HepG2 (cell line): ENCODE results near the gene PRR19. TPM values are rescaled to one million over a fixed set of nuclear protein-coding genes. Genes with fewer than 3 reads are reported as not detected.

ENCODE experiments used
- MTF2 ChIP-seq: sonication (generic); formaldehyde crosslinking; IDR thresholded peaks from 2 replicates; pipeline ENCODE4 v1.5.0; 2020; ENCODE audit warnings: missing genetic modification reagents, borderline replicate concordance
- MYC ChIP-seq: sonication (generic); formaldehyde crosslinking; IDR thresholded peaks from 2 replicates; pipeline ENCODE4 v1.9.0; 2021; ENCODE audit warnings: missing genetic modification reagents, borderline replicate concordance
- NFYC ChIP-seq: IDR thresholded peaks from 2 replicates; pipeline ENCODE4 v1.6.1; 2016; ENCODE audit warnings: missing genetic modification reagents, missing compliant biosample characterization
- RAD51 ChIP-seq: fragments of 450-650 bp; IDR thresholded peaks from 2 replicates; pipeline ENCODE4 v1.6.1; 2016; ENCODE audit warnings: borderline replicate concordance
- SP5 ChIP-seq: IDR thresholded peaks from 2 replicates; pipeline ENCODE4 v1.6.1; 2016; ENCODE audit warnings: low read depth, borderline replicate concordance
- TBX2 ChIP-seq: sonication (generic); formaldehyde crosslinking; IDR thresholded peaks from 2 replicates; pipeline ENCODE4 v1.5.0; 2020; ENCODE audit warnings: missing genetic modification reagents, mild to moderate bottlenecking, borderline replicate concordance
- TSC22D2 ChIP-seq: sonication (generic); formaldehyde crosslinking; IDR thresholded peaks from 2 replicates; pipeline ENCODE4 v1.5.1; 2020; ENCODE audit warnings: missing genetic modification reagents, mild to moderate bottlenecking, borderline replicate concordance
- ZFP1 ChIP-seq: IDR thresholded peaks from 2 replicates; pipeline ENCODE4 v1.6.1; 2016
- ZNF138 ChIP-seq: sonication (generic); formaldehyde crosslinking; IDR thresholded peaks from 2 replicates; pipeline ENCODE4 v1.5.0; 2020; ENCODE audit warnings: mild to moderate bottlenecking, low read depth, missing genetic modification reagents
- ZNF354B ChIP-seq: sonication (generic); formaldehyde crosslinking; IDR thresholded peaks from 2 replicates; pipeline ENCODE4 v1.8.0; 2022; ENCODE audit warnings: mild to moderate bottlenecking, missing genetic modification reagents
- ZNF382 ChIP-seq: sonication (generic); formaldehyde crosslinking; IDR thresholded peaks from 2 replicates; pipeline ENCODE4 v1.5.0; 2020; ENCODE audit warnings: missing genetic modification reagents, mild to moderate bottlenecking, borderline replicate concordance
- ZNF563 ChIP-seq: sonication (generic); formaldehyde crosslinking; IDR thresholded peaks from 2 replicates; pipeline ENCODE4 v1.8.0; 2022; ENCODE audit warnings: mild to moderate bottlenecking, moderate library complexity, missing genetic modification reagents
- ZNF616 ChIP-seq: sonication (generic); formaldehyde crosslinking; IDR thresholded peaks from 2 replicates; pipeline ENCODE4 v1.5.0; 2020; ENCODE audit warnings: low read depth, mild to moderate bottlenecking, missing genetic modification reagents
- ZNF678 ChIP-seq: sonication (generic); formaldehyde crosslinking; IDR thresholded peaks from 2 replicates; pipeline ENCODE4 v1.4.0; 2020; ENCODE audit warnings: mild to moderate bottlenecking, missing genetic modification reagents
- polyA plus RNA-seq, 8 experiments: library from polyadenylated mRNA; depleted of rRNA in 3 of 8; stranded (reverse) in 7 of 8; unstranded in 1 of 8; fragments of >200 nt; fragmentation: Illumina TruSeq in 4 of 8; extraction: Trizol in 4 of 8; gene quantifications; 2 replicates each; pipeline versions ENCODE4 v1.2.1 to v1.2.3, GENCODE V29; 2011 to 2016; ENCODE audit warnings: low read depth in 4 of 8, missing spikeins in 1 of 8, mixed read lengths in 1 of 8; ENCODE audit not compliant: insufficient read depth in 1 of 8
- total RNA-seq, 5 experiments: library from RNA; depleted of rRNA; stranded (reverse); fragments of >200 nt; fragmentation: Illumina TruSeq; extraction: Trizol; gene quantifications; 2 replicates each; pipeline ENCODE4 v1.2.3, GENCODE V29; 2016; ENCODE audit warnings: low read depth in 1 of 5
- TF ChIP-seq, protein P1 (sequence below): sonication (generic); formaldehyde crosslinking; IDR thresholded peaks from 2 replicates; pipeline ENCODE4 v1.8.0; 2022; ENCODE audit warnings: mild to moderate bottlenecking, missing genetic modification reagents
- TF ChIP-seq, protein P2 (sequence below): sonication (generic); formaldehyde crosslinking; IDR thresholded peaks from 2 replicates; pipeline ENCODE4 v1.5.0; 2020; ENCODE audit warnings: mild to moderate bottlenecking, missing genetic modification reagents, borderline replicate concordance
- TF ChIP-seq, protein P3 (sequence below): sonication (generic); formaldehyde crosslinking; IDR thresholded peaks from 2 replicates; pipeline ENCODE4 v1.4.0; 2020; ENCODE audit warnings: missing genetic modification reagents

PRR19 gene
- total and polyA plus RNA-seq, 2 of the 13 experiments (the other 11 are each of a cell fraction or from before 2014, with no cell fraction given): 0.21 to 0.33 TPM

DNA sequence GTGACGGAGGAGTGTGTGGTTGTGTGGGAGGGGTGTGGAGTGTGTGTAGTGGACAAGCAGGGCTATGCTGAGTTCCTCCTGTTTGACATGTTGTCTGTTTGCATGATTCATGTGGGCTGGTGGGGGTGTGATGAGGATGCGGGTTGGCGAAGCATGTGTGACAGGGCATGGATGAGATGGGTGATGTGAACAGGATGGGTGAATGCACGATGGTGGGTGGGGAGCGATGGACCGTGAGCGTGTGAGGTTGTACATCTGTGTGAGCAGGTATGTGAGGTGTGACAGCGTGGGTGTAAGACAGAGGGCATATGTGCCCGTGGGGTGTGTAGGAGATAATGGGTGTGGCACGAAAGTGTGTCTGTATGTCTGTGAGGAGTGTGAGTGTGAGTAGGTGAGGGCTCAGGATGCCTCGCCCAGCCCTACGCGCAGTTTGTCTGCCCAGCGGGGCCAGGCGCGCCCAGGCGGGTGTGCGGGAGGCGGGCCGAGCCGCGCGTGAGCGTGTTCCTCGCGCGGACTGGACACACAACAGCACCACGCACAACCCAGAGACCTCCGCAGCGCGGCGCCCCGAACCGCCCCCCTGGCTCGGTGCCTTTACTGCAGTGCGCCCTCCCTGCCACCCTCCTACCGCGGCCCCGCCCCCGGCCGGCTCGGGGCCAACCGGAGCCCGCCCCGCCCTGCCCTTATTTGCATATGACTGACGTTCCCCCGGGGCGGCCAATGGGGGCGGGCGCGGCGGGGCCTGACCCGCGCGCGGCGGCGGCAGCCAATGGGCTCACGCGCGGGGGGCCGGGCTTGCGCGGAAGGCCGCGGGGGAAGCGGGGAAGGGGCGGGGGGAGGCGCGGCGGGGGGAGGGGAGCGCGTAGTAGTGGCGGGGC, 18.5 kb upstream of the PRR19 start (continued):
- no peak for TF ChIP-seq TSC22D2 (CRISPR knock-in tag)
- TF ChIP-seq ZNF563 (CRISPR knock-in tag): 0 out of 2 replicates have a peak, but pooled peaks have one; percentile 18
- 0 out of 2 replicates have a peak, but pooled peaks have one; percentile 56 for TF ChIP-seq ZNF354B (CRISPR knock-in tag)
- no peak for TF ChIP-seq ZNF382 (CRISPR knock-in tag)
- TF ChIP-seq ZNF616: no peak
- peak; percentile 62 for TF ChIP-seq NFYC
- TF ChIP-seq MYC (CRISPR knock-in tag): 0 out of 2 replicates have a peak, but pooled peaks have one; percentile 35
- TF ChIP-seq ZNF138: 0 out of 2 replicates have a peak, but pooled peaks have one; percentile 40
- 0 out of 2 replicates have a peak, but pooled peaks have one; percentile 53 for TF ChIP-seq ZNF678 (CRISPR knock-in tag)
- TF ChIP-seq, protein P1, sequence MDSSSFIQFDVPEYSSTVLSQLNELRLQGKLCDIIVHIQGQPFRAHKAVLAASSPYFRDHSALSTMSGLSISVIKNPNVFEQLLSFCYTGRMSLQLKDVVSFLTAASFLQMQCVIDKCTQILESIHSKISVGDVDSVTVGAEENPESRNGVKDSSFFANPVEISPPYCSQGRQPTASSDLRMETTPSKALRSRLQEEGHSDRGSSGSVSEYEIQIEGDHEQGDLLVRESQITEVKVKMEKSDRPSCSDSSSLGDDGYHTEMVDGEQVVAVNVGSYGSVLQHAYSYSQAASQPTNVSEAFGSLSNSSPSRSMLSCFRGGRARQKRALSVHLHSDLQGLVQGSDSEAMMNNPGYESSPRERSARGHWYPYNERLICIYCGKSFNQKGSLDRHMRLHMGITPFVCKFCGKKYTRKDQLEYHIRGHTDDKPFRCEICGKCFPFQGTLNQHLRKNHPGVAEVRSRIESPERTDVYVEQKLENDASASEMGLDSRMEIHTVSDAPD (CRISPR knock-in tag): no peak
- no peak for TF ChIP-seq ZFP1
- TF ChIP-seq RAD51: no peak
- TF ChIP-seq SP5: peak; percentile 50; the same call in 1 of the 2 replicates
- TF ChIP-seq MTF2 (CRISPR knock-in tag): no peak
- TF ChIP-seq TBX2: peak; percentile 62; the same call in 1 of the 2 replicates
- TF ChIP-seq, protein P2, sequence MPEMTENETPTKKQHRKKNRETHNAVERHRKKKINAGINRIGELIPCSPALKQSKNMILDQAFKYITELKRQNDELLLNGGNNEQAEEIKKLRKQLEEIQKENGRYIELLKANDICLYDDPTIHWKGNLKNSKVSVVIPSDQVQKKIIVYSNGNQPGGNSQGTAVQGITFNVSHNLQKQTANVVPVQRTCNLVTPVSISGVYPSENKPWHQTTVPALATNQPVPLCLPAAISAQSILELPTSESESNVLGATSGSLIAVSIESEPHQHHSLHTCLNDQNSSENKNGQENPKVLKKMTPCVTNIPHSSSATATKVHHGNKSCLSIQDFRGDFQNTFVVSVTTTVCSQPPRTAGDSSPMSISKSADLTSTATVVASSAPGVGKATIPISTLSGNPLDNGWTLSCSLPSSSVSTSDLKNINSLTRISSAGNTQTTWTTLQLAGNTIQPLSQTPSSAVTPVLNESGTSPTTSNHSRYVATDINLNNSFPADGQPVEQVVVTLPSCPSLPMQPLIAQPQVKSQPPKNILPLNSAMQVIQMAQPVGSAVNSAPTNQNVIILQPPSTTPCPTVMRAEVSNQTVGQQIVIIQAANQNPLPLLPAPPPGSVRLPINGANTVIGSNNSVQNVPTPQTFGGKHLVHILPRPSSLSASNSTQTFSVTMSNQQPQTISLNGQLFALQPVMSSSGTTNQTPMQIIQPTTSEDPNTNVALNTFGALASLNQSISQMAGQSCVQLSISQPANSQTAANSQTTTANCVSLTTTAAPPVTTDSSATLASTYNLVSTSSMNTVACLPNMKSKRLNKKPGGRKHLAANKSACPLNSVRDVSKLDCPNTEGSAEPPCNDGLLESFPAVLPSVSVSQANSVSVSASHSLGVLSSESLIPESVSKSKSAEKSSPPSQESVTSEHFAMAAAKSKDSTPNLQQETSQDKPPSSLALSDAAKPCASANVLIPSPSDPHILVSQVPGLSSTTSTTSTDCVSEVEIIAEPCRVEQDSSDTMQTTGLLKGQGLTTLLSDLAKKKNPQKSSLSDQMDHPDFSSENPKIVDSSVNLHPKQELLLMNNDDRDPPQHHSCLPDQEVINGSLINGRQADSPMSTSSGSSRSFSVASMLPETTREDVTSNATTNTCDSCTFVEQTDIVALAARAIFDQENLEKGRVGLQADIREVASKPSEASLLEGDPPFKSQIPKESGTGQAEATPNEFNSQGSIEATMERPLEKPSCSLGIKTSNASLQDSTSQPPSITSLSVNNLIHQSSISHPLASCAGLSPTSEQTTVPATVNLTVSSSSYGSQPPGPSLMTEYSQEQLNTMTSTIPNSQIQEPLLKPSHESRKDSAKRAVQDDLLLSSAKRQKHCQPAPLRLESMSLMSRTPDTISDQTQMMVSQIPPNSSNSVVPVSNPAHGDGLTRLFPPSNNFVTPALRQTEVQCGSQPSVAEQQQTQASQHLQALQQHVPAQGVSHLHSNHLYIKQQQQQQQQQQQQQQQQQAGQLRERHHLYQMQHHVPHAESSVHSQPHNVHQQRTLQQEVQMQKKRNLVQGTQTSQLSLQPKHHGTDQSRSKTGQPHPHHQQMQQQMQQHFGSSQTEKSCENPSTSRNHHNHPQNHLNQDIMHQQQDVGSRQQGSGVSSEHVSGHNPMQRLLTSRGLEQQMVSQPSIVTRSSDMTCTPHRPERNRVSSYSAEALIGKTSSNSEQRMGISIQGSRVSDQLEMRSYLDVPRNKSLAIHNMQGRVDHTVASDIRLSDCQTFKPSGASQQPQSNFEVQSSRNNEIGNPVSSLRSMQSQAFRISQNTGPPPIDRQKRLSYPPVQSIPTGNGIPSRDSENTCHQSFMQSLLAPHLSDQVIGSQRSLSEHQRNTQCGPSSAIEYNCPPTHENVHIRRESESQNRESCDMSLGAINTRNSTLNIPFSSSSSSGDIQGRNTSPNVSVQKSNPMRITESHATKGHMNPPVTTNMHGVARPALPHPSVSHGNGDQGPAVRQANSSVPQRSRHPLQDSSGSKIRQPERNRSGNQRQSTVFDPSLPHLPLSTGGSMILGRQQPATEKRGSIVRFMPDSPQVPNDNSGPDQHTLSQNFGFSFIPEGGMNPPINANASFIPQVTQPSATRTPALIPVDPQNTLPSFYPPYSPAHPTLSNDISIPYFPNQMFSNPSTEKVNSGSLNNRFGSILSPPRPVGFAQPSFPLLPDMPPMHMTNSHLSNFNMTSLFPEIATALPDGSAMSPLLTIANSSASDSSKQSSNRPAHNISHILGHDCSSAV: no peak
- TF ChIP-seq, protein P3, sequence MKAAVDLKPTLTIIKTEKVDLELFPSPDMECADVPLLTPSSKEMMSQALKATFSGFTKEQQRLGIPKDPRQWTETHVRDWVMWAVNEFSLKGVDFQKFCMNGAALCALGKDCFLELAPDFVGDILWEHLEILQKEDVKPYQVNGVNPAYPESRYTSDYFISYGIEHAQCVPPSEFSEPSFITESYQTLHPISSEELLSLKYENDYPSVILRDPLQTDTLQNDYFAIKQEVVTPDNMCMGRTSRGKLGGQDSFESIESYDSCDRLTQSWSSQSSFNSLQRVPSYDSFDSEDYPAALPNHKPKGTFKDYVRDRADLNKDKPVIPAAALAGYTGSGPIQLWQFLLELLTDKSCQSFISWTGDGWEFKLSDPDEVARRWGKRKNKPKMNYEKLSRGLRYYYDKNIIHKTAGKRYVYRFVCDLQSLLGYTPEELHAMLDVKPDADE: no peak
